GM10266 (cell line): ENCODE measurements around the gene LINC01488.

ENCODE experiments used
- DNase-seq: peaks from one replicate; pipeline ENCODE4 v3.0.0; 2012; ENCODE audit errors: extremely low spot score
- CTCF ChIP-seq: IDR thresholded peaks from 2 replicates; pipeline ENCODE4 v1.5.1; 2012; ENCODE audit warnings: mild to moderate bottlenecking, low read depth; ENCODE audit not compliant: control insufficient read depth, insufficient read depth; ENCODE audit errors: missing control alignments

Gene LINC01488

GRCh38 chr11:69442012-69442806, 39.3 kb upstream of the LINC01488 start:
- no peak for DNase-seq
- TF ChIP-seq CTCF = no peak

GRCh38 chr11:69442807-69443137, 38.7 kb upstream of the LINC01488 start:
- no peak for TF ChIP-seq CTCF
- no peak for DNase-seq

- no peak for TF ChIP-seq CTCF
- peak; percentile 95 for DNase-seq
Observed at GRCh38 chr11:69443138-69443967, 38.1 kb upstream of the LINC01488 start.

DNA sequence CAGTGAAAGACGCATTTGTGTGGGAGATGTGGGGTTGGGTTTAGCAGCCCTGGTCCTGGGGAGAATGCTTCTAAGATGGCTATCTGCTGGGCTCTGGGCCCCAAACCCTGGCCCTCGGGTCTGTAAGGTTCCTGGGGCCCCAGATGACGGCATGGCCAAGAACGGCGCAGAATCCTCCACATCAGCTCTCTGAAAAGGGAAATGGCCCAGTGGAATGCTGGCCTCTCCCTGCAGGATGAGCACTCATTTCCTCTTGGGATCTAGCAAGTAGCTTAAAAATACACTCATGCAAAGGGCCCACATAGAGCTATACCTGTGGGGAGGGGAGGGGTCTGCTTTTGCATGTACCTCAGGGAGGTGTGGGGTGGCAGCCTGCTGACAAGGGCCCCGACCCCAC, 37.5 kb upstream of the LINC01488 start:
- TF ChIP-seq CTCF = no peak
- DNase-seq = no peak

- no peak for DNase-seq
- no peak for TF ChIP-seq CTCF
Observed at GRCh38 chr11:69444381-69445130, 36.9 kb upstream of the LINC01488 start.

DNA sequence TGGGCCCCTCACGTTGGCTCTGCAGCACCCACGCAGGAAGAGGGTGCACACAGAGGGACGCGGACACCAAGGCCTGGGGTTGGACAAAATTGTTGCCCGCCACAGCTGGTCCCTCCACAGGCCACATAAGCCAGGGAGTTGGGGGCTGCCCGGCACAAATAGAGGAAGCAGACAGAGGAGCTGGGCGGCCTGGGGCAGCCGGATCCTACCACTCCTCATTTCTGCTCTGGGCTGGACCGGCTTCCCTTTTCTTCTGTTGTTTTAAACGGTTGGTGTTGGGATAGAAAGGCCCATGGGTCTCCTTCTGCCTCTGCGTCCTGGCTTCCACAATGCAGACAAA, 36.4 kb upstream of the LINC01488 start:
- no peak for DNase-seq
- no peak for TF ChIP-seq CTCF
